ENCODE measurements around the gene GLIS1. TPM values are rescaled to one million over a fixed set of nuclear protein-coding genes. Genes with fewer than 3 reads are reported as not detected.

The GLIS1 gene
- total RNA-seq, 2 experiments from 2014 or later: not detected

- Mint-ChIP-seq H3K36me3 (ENCODE audit: low read depth) (no peaks in the 10 kb centered on the region), H3K9me3 (no peaks in the 10 kb centered on the region), H3K27ac (no peak overlapping the region), H3K27me3 (no peaks in the 10 kb centered on the region), H3K4me1 (ENCODE audit: low read depth) (no peaks in the 10 kb centered on the region), H3K4me3 (no peak overlapping the region)
- intact Hi-C loops (cut with micrococcal nuclease): no loop called here
- TF ChIP-seq CTCF (IDR thresholded peaks at IDR 0.05): no peak
- POLR2A ChIA-PET: no interaction called here
- no peak for DNase-seq
- CTCF ChIA-PET: no interaction called here
- ATAC-seq: no peak
These were observed 73.0 kb downstream of the GLIS1 start for GRCh38 chr1:53665996-53666395.

GRCh38 chr1:53663529-53664300, 75.2 kb downstream of the GLIS1 start:
- no peak overlapping the region for H3K27ac Mint-ChIP-seq
- no peak for TF ChIP-seq CTCF (IDR thresholded peaks at IDR 0.05)
- H3K36me3 Mint-ChIP-seq (ENCODE audit: low read depth): no peaks in the 10 kb centered on the region
- no peaks in the 10 kb centered on the region for H3K4me1 Mint-ChIP-seq (ENCODE audit: low read depth)
- H3K27me3 Mint-ChIP-seq: no peaks in the 10 kb centered on the region
- ATAC-seq: no peak
- intact Hi-C loops (cut with micrococcal nuclease): no loop called here
- no peak overlapping the region for H3K4me3 Mint-ChIP-seq
- DNase-seq: no peak
- ChIA-PET POLR2A (no interaction called here), CTCF (no interaction called here)
- H3K9me3 Mint-ChIP-seq: no peaks in the 10 kb centered on the region

DNA sequence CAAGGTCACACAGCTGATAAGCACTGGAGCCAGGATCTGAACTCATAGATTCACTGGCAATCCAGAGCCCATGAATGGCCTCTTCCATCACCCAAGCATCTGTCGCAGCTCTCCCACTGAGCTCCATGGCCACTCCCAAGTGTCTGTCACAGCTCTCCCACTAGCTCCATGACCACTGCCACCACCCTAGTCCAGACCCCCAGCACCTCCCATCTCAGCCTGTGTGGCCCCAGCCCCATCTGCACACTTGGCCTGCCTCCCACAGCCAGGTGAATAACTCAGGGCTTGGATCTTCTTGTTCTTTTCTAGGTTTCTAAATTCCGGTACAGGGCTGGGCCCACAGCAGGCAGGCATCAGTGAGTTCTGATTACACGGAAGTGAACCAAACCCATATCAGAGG, 76.0 kb downstream of the GLIS1 start:
- ATAC-seq (no peak), DNase-seq (no peak)
- TF ChIP-seq CTCF (IDR thresholded peaks at IDR 0.05): no peak
- H3K4me3 Mint-ChIP-seq: no peak overlapping the region
- H3K4me1 Mint-ChIP-seq (ENCODE audit: low read depth): no peaks in the 10 kb centered on the region
- ChIA-PET POLR2A (no interaction called here), CTCF (no interaction called here)
- no peaks in the 10 kb centered on the region for H3K9me3 Mint-ChIP-seq
- H3K27ac Mint-ChIP-seq: no peak overlapping the region
- intact Hi-C loops (cut with micrococcal nuclease): no loop called here
- H3K36me3 Mint-ChIP-seq (ENCODE audit: low read depth): no peaks in the 10 kb centered on the region
- no peaks in the 10 kb centered on the region for H3K27me3 Mint-ChIP-seq

GRCh38 chr1:53662169-53662568, 76.8 kb downstream of the GLIS1 start:
- POLR2A ChIA-PET: no interaction called here
- intact Hi-C loops (cut with micrococcal nuclease): no loop called here
- TF ChIP-seq CTCF (IDR thresholded peaks at IDR 0.05): no peak
- H3K27ac Mint-ChIP-seq: no peak overlapping the region
- no peak overlapping the region for H3K4me3 Mint-ChIP-seq
- ATAC-seq (no peak), DNase-seq (no peak)
- H3K27me3 Mint-ChIP-seq: peaks cover 2% of the 10 kb centered on the region
- no peaks in the 10 kb centered on the region for H3K9me3 Mint-ChIP-seq
- CTCF ChIA-PET: no interaction called here
- no peaks in the 10 kb centered on the region for H3K4me1 Mint-ChIP-seq (ENCODE audit: low read depth)
- H3K36me3 Mint-ChIP-seq (ENCODE audit: low read depth): no peaks in the 10 kb centered on the region

GRCh38 chr1:53661496-53661895, 77.5 kb downstream of the GLIS1 start:
- POLR2A ChIA-PET: no interaction called here
- no peaks in the 10 kb centered on the region for H3K9me3 Mint-ChIP-seq

More at GRCh38 chr1:53661496-53661895, 77.5 kb downstream of the GLIS1 start:
- Mint-ChIP-seq H3K4me1 (ENCODE audit: low read depth) (no peaks in the 10 kb centered on the region), H3K27me3 (peaks cover 3% of the 10 kb centered on the region), H3K36me3 (ENCODE audit: low read depth) (no peaks in the 10 kb centered on the region), H3K4me3 (no peak overlapping the region), H3K27ac (no peak overlapping the region)
- CTCF ChIA-PET: no interaction called here
- intact Hi-C loops (cut with micrococcal nuclease): no loop called here
- DNase-seq (no peak), ATAC-seq (no peak)
- no peak for TF ChIP-seq CTCF (IDR thresholded peaks at IDR 0.05)

All from activated CD8-positive, alpha-beta T cell treated with anti-CD3 and anti-CD28 coated beads for 36 hours (primary cell).